Endothelial cell of umbilical vein (primary cell): ENCODE data around the gene ATF6B. TPM values are rescaled to one million over a fixed set of nuclear protein-coding genes. Genes with fewer than 3 reads are reported as not detected.

Experiments
- BruUV-seq: library from RNA; stranded (reverse); fragments of 400-500 nt; replicated peaks from 2 replicates; lab custom pipeline; 2021; lab: Mats Ljungman, UMichigan
- CTCF ChIA-PET: fragments of 300-600, 350-600 bp; sonication (Branson Sonifier 250); formaldehyde crosslinking; loops from one replicate; lab custom pipeline; 2021; ENCODE audit warnings: antibody characterized with exemption, inconsistent platforms; lab: Charles Lee
- POLR2A ChIA-PET: fragments of 300-600, 350-600 bp; sonication (Branson Sonifier 250); formaldehyde crosslinking; loops from one replicate; lab custom pipeline; 2021; ENCODE audit warnings: antibody characterized with exemption, inconsistent platforms; lab: Charles Lee
- DNase-seq: peaks from one replicate; pipeline ENCODE4 v3.0.0-alpha.2; 2011; ENCODE audit warnings: low read depth, low spot score
- FAIRE-seq: peaks from 2 replicates; lab custom pipeline; 2011; peaks lifted over from hg19 to GRCh38; lab: Jason Lieb, UNC
- H2AFZ ChIP-seq: 2 replicates; pipeline ENCODE4 v1.6.0; 2012; ENCODE audit warnings: low read depth, low read length, control low read depth, inconsistent platforms
- H3K27ac ChIP-seq: 2 replicates; pipeline ENCODE4 v1.5.1; 2011; ENCODE audit warnings: low read depth, mild to moderate bottlenecking, control low read depth, low read length, moderate library complexity; ENCODE audit not compliant: insufficient read depth
- H3K27me3 ChIP-seq, 2 experiments: 2 replicates each; pipeline versions ENCODE4 v1.6.0 to v1.6.1; 2011; ENCODE audit warnings: low read length in 2 of 2, mixed read lengths in 1 of 2; ENCODE audit not compliant: control insufficient read depth in 2 of 2, insufficient read depth in 2 of 2
- H3K36me3 ChIP-seq, 2 experiments: 2 replicates in 1 of 2; 3 replicates in 1 of 2; pipeline ENCODE4 v1.5.1; 2011; ENCODE audit warnings: low read length in 2 of 2, mild to moderate bottlenecking in 1 of 2, moderate library complexity in 1 of 2; ENCODE audit not compliant: control insufficient read depth in 2 of 2, insufficient read depth in 2 of 2; ENCODE audit errors: extremely low read depth in 1 of 2
- H3K4me1 ChIP-seq: 3 replicates; pipeline ENCODE4 v1.5.1; 2011; ENCODE audit warnings: mild to moderate bottlenecking, low read length; ENCODE audit not compliant: control insufficient read depth, insufficient read depth; ENCODE audit errors: extremely low read depth
- H3K4me2 ChIP-seq: 2 replicates; pipeline ENCODE4 v1.6.1; 2011; ENCODE audit warnings: low read length, control low read depth, mixed read lengths; ENCODE audit not compliant: insufficient read depth
- H3K4me3 ChIP-seq, 3 experiments: fragments of 200-600 bp in 1 of 3; sonication (generic), shearing (Covaris generic) in 1 of 3; replicated peaks in 1 of 3; 2 replicates each; pipeline ENCODE4 v1.5.1; 2011 to 2016; ENCODE audit warnings: control low read depth in 3 of 3, low read length in 3 of 3, mild to moderate bottlenecking in 2 of 3, inconsistent platforms in 1 of 3, low read depth in 1 of 3, moderate library complexity in 1 of 3; ENCODE audit not compliant: insufficient read depth in 1 of 3
- H3K79me2 ChIP-seq: 2 replicates; pipeline ENCODE4 v1.6.0; 2012; ENCODE audit warnings: low read length, inconsistent platforms; ENCODE audit not compliant: control insufficient read depth, insufficient read depth
- H3K9ac ChIP-seq: replicated peaks from 2 replicates; pipeline ENCODE3; 2011; ENCODE audit warnings: low read length, control low read depth; ENCODE audit not compliant: insufficient read depth; ENCODE audit errors: extremely low read depth
- H3K9me1 ChIP-seq: replicated peaks from 3 replicates; pipeline ENCODE4 v1.6.0; 2011; ENCODE audit warnings: mild to moderate bottlenecking, low read length; ENCODE audit not compliant: control insufficient read depth, insufficient read depth; ENCODE audit errors: extremely low read depth
- H3K9me3 ChIP-seq: replicated peaks from 2 replicates; pipeline ENCODE4 v1.5.1; 2012; ENCODE audit warnings: low read length, inconsistent platforms; ENCODE audit not compliant: control insufficient read depth, insufficient read depth
- H4K20me1 ChIP-seq: replicated peaks from 2 replicates; pipeline ENCODE3; 2011; ENCODE audit warnings: mild to moderate bottlenecking, low read length; ENCODE audit not compliant: control insufficient read depth, insufficient read depth; ENCODE audit errors: extremely low read depth
- CTCF ChIP-seq, 2 donors: IDR thresholded peaks; 1 replicate in 1 of 2; 2 replicates in 1 of 2; pipeline ENCODE4 v1.5.1; 2011; ENCODE audit warnings: low read length in 2 of 2, mild to moderate bottlenecking in 2 of 2, moderate library complexity in 2 of 2, control low read depth in 1 of 2, inconsistent platforms in 1 of 2, low read depth in 1 of 2; ENCODE audit not compliant: insufficient read depth in 1 of 2; ENCODE audit errors: extremely low read depth in 1 of 2
- EZH2 ChIP-seq: IDR thresholded peaks from 2 replicates; pipeline ENCODE4 v1.6.1; 2012; ENCODE audit warnings: borderline replicate concordance, low read depth, mild to moderate bottlenecking, moderate library complexity, low read length, inconsistent platforms; ENCODE audit not compliant: severe bottlenecking
- FOS ChIP-seq: IDR thresholded peaks from 2 replicates; pipeline ENCODE4 v1.6.1; 2011; ENCODE audit warnings: mild to moderate bottlenecking, low read length, moderate library complexity, borderline replicate concordance; ENCODE audit not compliant: insufficient read depth
- GATA2 ChIP-seq: IDR thresholded peaks from 2 replicates; pipeline ENCODE4 v1.7.0; 2011; ENCODE audit warnings: low read depth, mild to moderate bottlenecking, moderate library complexity, mixed read lengths, low read length; ENCODE audit not compliant: insufficient read length, insufficient read depth
- JUN ChIP-seq: IDR thresholded peaks from 2 replicates; pipeline ENCODE4 v1.6.1; 2011; ENCODE audit warnings: borderline replicate concordance, low read depth; ENCODE audit not compliant: insufficient read length, insufficient read depth
- MAX ChIP-seq: IDR thresholded peaks from 2 replicates; pipeline ENCODE4 v1.6.1; 2011; ENCODE audit not compliant: insufficient read depth, insufficient read length
- MYC ChIP-seq: IDR thresholded peaks from one replicate; pipeline ENCODE4 v1.6.1; 2011; ENCODE audit warnings: mild to moderate bottlenecking, low read depth, low read length
- POLR2A ChIP-seq: IDR thresholded peaks from 2 replicates; pipeline ENCODE4 v1.6.1; 2012; ENCODE audit warnings: low read depth, mild to moderate bottlenecking, control low read depth, low read length
- POLR2AphosphoS5 ChIP-seq: IDR thresholded peaks from 2 replicates; pipeline ENCODE4 v1.6.1; 2012; ENCODE audit warnings: low read depth, mild to moderate bottlenecking, control low read depth, low read length, moderate library complexity; ENCODE audit not compliant: insufficient read depth
- dilution Hi-C: fragments of 300-500 bp; cut with MboI; formaldehyde crosslinking; loops from one replicate; pipeline ENCODE4 v1.15.0; 2019; ENCODE audit warnings: low sequenced_read_pairs; ENCODE audit not compliant: extremely low pct_ligation_motif_present
- intact Hi-C: fragments of 100-400 bp; cut with micrococcal nuclease; formaldehyde crosslinking; loops from one replicate; pipeline ENCODE4 v1.10.0; 2022
- polyA plus RNA-seq, 4 experiments: library from polyadenylated mRNA; depleted of rRNA in 3 of 4; stranded (reverse) in 3 of 4; unstranded in 1 of 4; fragments of >200 nt; gene quantifications; 2 replicates each; pipeline versions ENCODE4 v1.2.1 to v1.2.3, GENCODE V29; 2011 to 2012; ENCODE audit warnings: missing spikeins in 1 of 4
- total RNA-seq: library from RNA; stranded (reverse); gene quantifications from 2 replicates; pipeline ENCODE4 v1.2.3, GENCODE V29; 2021

Gene ATF6B
- total and polyA plus RNA-seq, 2 donors (not counting 3 experiments of a cell fraction or from before 2014, with no cell fraction given), result 106 to 115 TPM

GRCh38 chr6:32133786-32134185 lies 5.7 kb upstream of the ATF6B start:
- no TSS peak for BruUV-seq

More at GRCh38 chr6:32133786-32134185, 5.7 kb upstream of the ATF6B start:
- no peak for FAIRE-seq
- Histone ChIP-seq H2AFZ (no peak overlapping the region), H3K4me2 (no peak overlapping the region), H3K36me3 (no peaks in the 10 kb centered on the region), H3K27me3 (peaks cover 8 to 10% of the 10 kb centered on the region in 2 experiments), H3K79me2 (peaks cover 5% of the 10 kb centered on the region), H3K4me1 (peaks cover 9% of the 10 kb centered on the region), H3K9me3 (no peaks in the 10 kb centered on the region), H3K9me1 (no peaks in the 10 kb centered on the region), H3K27ac (no peak overlapping the region), H3K9ac (no peak overlapping the region), H3K4me3 (no peak overlapping the region), H4K20me1 (no peaks in the 10 kb centered on the region)
- TF ChIP-seq MYC, result no peak
- TF ChIP-seq GATA2, result no peak
- TF ChIP-seq MAX, result no peak
- TF ChIP-seq JUN, result no peak
- TF ChIP-seq FOS, result no peak
- TF ChIP-seq POLR2A, result no peak
- no peak for TF ChIP-seq POLR2AphosphoS5
- TF ChIP-seq EZH2, result no peak
- no peak for TF ChIP-seq CTCF (IDR thresholded peaks at IDR 0.05; ENCODE audit: extremely low read depth in 1 of 2, insufficient read depth in 1 of 2, low read depth in 1 of 2, low read length in 2 of 2)
- ChIA-PET CTCF (no interaction called here), POLR2A (no interaction called here)
- DNase-seq, result no peak
- dilution Hi-C loops, result no loop called here
- intact Hi-C loops, result no loop called here
